Activated T-cell treated with anti-CD3 and anti-CD28 coated beads, Interleukin-2, amount 50 U/mL, for 24 hours (primary cell): ENCODE data around the gene EEFSEC.

Experiments
- DNase-seq: peaks from one replicate; pipeline ENCODE4 v3.0.0-alpha.2; 2020
- H3K27ac Mint-ChIP-seq: 2 replicates; pipeline ENCODE4 v1.8.0; 2020; ENCODE audit warnings: mild to moderate bottlenecking, mixed read lengths
- H3K27me3 Mint-ChIP-seq: 2 replicates; pipeline ENCODE4 v1.8.0; 2020; ENCODE audit warnings: mixed read lengths
- H3K36me3 Mint-ChIP-seq: 2 replicates; pipeline ENCODE4 v1.8.0; 2020; ENCODE audit warnings: low read depth, mixed read lengths
- H3K4me1 Mint-ChIP-seq: 2 replicates; pipeline ENCODE4 v1.8.0; 2020; ENCODE audit warnings: low read depth, mixed read lengths
- H3K4me3 Mint-ChIP-seq: 2 replicates; pipeline ENCODE4 v1.8.0; 2020; ENCODE audit warnings: mild to moderate bottlenecking, moderate library complexity, mixed read lengths
- H3K9me3 Mint-ChIP-seq: 2 replicates; pipeline ENCODE4 v1.8.0; 2020; ENCODE audit warnings: mixed read lengths

Gene EEFSEC

DNA sequence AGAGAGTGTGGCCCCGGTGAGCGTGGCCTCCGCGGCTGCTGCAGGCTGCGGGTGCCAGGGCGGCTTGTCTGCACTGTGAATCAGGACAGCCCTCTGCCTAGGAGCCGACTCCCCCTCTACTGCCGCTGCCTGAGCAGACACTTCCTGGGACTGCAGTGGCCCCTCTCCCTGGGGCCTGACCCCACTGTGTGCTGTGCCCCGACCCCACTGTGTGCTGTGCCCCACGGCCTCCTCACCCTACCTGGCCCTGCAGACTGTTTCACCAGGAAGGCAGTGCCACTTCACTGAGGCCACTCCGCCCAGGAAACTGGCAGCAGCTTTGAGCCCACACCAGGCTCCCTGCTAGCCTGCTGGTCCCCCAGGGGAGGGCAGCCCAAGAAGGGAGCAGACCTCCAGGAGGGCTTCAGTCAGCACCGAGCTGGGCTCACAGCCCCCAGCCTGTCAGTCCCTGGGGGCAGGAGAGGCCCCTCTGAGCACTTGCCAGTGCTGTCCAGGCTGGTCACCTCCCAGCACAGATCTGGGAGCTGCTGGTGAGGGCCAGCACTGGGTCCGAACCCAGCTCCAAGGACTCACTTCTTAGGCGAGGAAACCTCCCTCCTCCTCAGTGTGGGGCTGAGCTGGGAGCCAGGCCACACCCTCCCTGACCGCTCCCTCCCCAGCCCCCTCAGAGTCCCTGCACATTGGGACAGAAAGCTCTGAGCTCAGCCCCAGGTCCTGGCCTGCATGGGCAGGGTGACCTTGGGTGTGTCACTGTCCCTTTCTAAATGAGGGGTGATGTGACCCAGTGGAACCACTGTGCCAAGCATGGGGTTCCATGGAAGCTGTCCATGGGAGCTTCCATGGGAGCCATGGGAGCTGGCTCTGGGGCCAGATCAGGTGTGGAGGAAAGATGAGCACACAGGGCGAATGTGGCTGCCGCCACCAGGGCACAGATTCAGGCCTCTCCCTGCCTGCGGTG, 256.6 kb downstream of the EEFSEC start:
- no peaks in the 10 kb centered on the region for H3K4me1 Mint-ChIP-seq
- no peak for DNase-seq
- peak overlapping the region; percentile 50 for H3K27ac Mint-ChIP-seq
- no peaks in the 10 kb centered on the region for H3K36me3 Mint-ChIP-seq
- H3K4me3 Mint-ChIP-seq: no peak overlapping the region
- H3K9me3 Mint-ChIP-seq: no peaks in the 10 kb centered on the region
- H3K27me3 Mint-ChIP-seq: no peaks in the 10 kb centered on the region

DNA sequence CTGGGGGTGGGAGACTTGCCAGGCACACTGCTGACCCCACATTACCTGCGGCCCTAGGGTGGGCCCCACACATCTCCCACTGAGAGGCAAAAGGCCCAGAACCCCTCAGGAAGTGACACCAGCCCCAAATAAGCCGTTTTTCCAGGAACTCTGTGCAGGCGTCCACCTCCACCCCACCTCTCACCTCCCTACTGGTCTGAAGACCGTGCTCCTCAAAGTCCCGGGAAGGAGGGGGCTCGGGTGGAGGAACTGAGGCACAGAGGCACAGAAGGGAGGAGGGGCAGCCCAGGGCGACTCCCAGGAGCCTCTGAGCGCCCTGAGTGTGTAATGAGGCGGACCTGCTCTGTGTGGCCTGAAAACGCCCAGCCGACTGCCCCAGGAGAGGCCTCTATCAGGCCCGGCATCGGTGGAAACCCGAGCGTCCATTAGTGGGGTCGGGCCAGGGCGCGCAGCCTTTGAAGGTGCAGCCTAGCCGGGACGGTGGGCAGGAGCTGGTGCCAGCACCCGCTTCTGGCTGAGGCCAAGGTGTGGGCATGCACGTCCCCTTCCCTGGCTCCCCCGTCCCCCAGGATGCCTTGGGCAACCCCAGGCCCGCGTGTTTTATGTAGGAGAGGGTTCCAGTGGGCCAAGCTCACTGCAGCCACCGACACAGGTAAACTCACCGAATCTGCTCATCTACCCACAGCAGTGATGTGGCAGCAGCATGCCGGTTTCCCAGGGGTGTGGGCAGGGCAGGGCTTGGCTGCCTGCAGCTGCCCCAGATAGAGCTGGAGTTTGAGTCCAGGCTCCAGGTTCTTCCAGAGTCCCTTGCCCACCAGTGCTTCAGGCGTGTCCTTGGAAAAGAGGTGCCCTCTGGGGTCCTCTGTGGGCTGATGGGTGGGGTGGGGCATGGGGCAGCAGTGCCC, 257.6 kb downstream of the EEFSEC start:
- no peak for DNase-seq
- no peaks in the 10 kb centered on the region for H3K4me1 Mint-ChIP-seq
- H3K27ac Mint-ChIP-seq: no peak overlapping the region
- no peak overlapping the region for H3K4me3 Mint-ChIP-seq
- H3K9me3 Mint-ChIP-seq: no peaks in the 10 kb centered on the region
- no peaks in the 10 kb centered on the region for H3K36me3 Mint-ChIP-seq
- no peaks in the 10 kb centered on the region for H3K27me3 Mint-ChIP-seq

DNA sequence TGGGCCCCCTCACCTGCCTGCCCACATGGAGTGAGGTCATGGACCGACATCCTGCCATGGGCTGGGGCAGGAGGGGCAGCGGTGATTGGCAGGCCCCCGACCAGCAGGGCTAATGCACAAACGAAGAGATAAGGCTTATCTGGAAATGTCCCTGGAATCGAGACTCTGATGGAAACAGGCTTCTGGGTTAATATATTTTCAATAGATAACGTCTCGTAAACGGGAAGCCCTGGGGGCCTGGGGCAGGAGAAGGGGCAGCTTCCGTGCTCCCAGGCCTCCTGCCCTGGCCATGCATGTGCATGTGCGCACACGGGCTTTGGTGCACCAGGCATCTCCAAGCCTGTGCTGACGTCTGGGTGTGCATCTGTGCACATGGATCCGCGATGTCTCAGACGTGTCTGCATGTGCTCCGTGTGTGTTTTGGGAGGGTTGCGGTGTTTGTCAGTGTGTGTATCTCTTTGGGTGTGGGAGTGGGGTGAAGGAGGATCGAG, 258.3 kb downstream of the EEFSEC start:
- no peaks in the 10 kb centered on the region for H3K9me3 Mint-ChIP-seq
- no peak overlapping the region for H3K4me3 Mint-ChIP-seq
- no peaks in the 10 kb centered on the region for H3K36me3 Mint-ChIP-seq
- no peaks in the 10 kb centered on the region for H3K4me1 Mint-ChIP-seq
- no peak for DNase-seq
- H3K27me3 Mint-ChIP-seq: no peaks in the 10 kb centered on the region
- no peak overlapping the region for H3K27ac Mint-ChIP-seq

DNA sequence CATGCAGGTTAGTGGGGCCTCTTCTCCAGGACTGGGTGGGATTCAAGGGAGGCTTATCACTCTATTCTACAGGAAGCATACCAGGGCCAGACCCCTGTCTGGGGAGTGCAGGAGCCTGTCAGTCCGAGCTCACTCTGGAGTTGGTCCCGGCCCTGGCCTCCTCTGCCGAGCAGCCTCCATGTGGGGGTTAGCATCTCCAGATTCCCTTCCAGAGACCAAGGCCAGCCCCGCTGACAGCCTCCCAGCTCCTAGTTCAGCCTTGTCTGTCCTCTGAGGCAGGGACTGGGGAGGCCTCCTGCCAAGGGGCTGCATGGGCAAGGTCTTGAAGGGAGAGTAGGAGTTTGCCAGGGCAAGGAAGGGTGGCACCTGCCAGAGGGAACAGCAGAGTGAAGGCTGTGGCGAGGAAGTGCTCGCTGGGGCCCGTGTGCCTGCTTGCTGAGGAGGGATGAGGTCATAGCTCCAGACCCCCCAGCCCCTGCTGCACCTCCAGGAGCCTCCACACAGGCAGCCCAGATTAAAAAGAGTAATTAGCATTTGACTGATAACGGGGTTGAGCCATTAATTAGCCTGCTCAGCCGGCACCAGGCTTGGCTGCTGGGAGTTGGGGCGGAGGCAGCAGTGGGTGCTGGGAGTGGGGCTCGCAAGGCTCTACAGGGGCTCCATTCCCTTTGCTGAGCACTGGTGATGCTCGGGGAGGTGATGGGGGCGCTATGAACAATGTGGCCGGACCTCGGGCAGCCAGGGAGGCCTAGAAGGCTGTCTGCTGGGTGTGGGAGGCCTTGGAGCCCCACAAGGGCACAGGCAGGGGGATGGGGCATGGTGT, 259.1 kb downstream of the EEFSEC start:
- H3K27me3 Mint-ChIP-seq: no peaks in the 10 kb centered on the region
- no peaks in the 10 kb centered on the region for H3K9me3 Mint-ChIP-seq
- no peaks in the 10 kb centered on the region for H3K36me3 Mint-ChIP-seq
- H3K4me1 Mint-ChIP-seq: no peaks in the 10 kb centered on the region
- no peak overlapping the region for H3K4me3 Mint-ChIP-seq
- no peak overlapping the region for H3K27ac Mint-ChIP-seq
- no peak for DNase-seq

DNA sequence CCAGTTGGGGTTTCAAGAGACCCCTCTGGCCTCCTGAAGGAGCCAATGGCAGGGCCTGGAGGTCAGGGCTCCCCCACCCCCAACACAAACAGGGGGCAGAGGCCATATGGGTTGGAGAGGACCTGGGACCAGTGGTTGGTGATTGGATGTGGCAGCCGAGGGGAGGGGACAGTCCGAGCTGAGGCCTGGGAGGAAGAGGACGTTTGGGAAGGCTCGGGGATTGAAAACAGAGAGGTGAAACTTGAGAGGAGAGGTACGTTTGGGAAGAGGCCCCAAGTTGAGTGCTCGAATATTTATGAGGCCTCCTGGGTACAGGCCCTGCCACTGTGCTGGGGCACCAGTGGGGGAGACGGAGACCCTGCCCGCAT, 259.7 kb downstream of the EEFSEC start:
- H3K9me3 Mint-ChIP-seq: no peaks in the 10 kb centered on the region
- H3K4me1 Mint-ChIP-seq: no peaks in the 10 kb centered on the region
- H3K36me3 Mint-ChIP-seq: no peaks in the 10 kb centered on the region
- no peak for DNase-seq
- no peaks in the 10 kb centered on the region for H3K27me3 Mint-ChIP-seq
- no peak overlapping the region for H3K4me3 Mint-ChIP-seq
- H3K27ac Mint-ChIP-seq: no peak overlapping the region

DNA sequence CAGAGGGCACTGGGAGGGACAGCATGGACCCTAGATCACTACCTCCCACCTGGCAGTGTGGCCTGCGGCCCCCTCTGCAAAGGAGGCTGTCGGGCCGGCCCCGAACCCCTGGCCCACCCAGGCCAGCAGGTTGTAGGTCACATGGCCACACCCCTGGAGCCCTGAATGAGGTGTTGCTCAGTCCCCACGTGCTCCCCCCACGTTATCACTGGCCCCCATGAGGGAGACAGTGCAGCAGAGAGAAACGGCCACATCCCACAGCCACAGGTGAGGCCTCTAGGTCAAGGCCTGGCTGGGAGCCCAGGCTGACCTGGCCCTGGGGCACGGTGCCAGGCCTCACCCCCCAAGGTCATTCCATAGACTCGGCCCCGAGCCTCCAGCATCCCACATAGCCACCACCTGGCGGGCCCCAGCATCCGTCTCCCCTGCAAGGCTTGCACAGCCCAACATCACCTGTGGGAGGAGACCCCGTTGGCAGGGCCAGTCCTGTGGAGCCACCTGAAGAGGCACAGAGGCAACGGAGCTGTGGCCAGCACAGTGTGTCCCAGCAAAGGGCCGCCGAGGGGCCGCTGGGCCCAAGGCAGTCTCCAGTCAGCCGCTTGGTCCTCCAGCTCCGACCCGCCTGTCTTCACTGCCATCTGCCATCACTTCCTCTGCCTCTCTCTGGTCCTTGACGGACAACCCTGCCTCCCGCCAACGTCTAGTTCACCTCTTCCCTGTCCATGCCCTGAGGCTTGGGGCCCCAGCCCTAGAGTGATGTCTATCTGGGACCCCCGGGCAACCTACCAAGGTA, 260.3 kb downstream of the EEFSEC start:
- Mint-ChIP-seq H3K27me3 (no peaks in the 10 kb centered on the region), H3K9me3 (no peaks in the 10 kb centered on the region), H3K4me3 (no peak overlapping the region), H3K27ac (no peak overlapping the region), H3K4me1 (no peaks in the 10 kb centered on the region), H3K36me3 (no peaks in the 10 kb centered on the region)
- DNase-seq: no peak

DNA sequence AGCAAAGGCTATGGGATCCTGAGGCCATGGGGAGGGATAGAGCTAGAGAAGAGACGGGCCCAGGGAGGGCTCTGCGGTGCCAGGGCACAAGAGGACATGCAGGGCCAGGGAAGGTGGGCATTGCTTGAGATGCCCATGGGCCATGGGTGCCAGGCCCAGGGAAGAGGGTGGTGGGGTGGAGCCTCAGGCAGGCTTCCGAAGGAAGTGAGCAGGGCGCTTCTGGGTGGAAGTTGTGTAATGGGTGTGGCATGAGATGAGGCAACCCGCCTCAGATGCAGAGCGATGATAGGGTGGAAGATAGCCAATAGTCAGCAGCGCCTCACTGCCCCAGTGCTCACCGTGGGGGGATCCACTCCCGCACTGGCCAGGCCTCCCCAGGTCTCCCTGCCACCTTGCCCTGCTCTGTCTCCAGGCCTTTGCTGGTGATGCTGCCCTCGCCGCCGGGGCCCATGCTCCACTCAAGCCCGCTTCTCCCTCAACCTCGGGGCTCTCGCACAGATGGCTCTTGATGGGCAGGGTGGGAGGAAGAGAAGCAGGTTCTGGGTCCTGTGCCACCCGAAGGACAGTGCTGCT, 262.0 kb downstream of the EEFSEC start:
- H3K4me1 Mint-ChIP-seq: no peaks in the 10 kb centered on the region
- H3K4me3 Mint-ChIP-seq: no peak overlapping the region
- no peaks in the 10 kb centered on the region for H3K36me3 Mint-ChIP-seq
- no peaks in the 10 kb centered on the region for H3K27me3 Mint-ChIP-seq
- H3K27ac Mint-ChIP-seq: no peak overlapping the region
- DNase-seq: no peak
- no peaks in the 10 kb centered on the region for H3K9me3 Mint-ChIP-seq

DNA sequence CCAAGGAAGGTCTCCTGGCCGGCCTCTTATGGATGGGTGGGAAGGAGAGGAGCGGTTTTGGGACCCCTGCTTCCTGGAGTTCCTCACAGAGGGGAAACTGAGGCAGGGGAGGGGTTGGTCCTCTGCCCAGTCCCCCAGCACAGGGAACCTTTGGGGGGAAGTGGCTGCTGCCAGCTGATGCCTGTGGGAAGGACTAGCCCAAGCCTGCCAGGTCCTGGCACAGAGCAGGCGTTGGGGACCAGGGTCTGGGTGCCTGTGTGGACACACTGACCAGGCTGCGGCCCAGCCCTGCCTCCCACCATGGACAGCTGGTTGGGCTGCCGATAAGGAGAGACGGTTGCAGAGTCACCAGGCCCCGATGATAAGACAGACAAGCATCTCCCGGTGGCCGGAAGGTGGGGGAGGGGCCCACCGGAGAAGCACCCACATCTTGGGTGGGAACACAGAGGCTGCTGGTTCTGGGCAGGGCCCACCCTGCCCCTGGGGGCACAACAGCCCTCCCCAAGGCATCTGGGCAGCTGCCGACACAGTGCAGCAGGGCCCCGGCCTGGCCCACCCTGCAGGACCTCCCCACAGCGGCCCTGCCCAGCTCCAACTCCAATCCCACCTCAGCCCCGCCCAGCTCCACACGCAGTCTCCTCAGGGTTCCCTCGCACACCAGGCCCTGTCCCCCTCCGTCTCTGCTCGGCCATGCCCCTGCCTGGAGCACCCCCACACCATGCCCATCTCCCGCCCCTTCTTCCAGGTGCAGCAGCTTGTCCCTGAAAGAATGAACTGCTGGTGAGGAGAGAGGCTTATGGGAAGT, 262.7 kb downstream of the EEFSEC start:
- no peak overlapping the region for H3K4me3 Mint-ChIP-seq
- no peaks in the 10 kb centered on the region for H3K9me3 Mint-ChIP-seq
- no peaks in the 10 kb centered on the region for H3K4me1 Mint-ChIP-seq
- DNase-seq: no peak
- H3K36me3 Mint-ChIP-seq: no peaks in the 10 kb centered on the region
- H3K27ac Mint-ChIP-seq: no peak overlapping the region
- H3K27me3 Mint-ChIP-seq: no peaks in the 10 kb centered on the region

DNA sequence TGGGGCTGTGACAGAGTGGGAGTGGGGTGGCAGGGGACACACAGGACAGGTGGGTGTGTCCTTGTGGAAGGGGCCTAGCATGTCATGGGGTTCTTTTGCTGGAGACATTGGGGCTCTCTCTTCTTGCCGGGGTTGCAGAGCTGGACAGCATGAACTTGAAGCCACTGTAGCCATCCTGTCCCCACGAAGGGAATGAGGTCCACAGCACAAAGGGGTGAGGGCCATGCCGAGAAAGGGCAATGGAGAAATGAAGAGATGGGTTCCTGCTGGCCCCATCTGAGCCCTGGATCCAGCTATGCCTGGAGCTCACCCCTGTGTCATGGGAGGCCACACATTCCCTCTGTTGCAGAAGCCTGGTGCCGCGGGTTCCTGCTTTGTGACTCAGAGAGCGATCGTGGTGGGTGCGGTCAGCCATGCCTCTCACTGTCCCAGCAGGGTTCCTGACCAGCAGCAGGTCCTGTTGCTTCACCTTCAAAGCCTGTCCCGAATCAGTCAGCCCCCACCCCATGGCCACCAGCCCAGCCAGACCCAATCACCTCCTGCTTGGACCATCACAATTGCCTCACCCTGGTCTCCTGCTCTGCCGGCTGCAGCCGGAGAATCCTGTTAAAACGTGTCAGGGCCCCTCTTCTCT, 263.4 kb downstream of the EEFSEC start:
- Mint-ChIP-seq H3K4me1 (no peaks in the 10 kb centered on the region), H3K27me3 (no peaks in the 10 kb centered on the region), H3K9me3 (no peaks in the 10 kb centered on the region), H3K36me3 (no peaks in the 10 kb centered on the region), H3K27ac (no peak overlapping the region), H3K4me3 (no peak overlapping the region)
- no peak for DNase-seq

DNA sequence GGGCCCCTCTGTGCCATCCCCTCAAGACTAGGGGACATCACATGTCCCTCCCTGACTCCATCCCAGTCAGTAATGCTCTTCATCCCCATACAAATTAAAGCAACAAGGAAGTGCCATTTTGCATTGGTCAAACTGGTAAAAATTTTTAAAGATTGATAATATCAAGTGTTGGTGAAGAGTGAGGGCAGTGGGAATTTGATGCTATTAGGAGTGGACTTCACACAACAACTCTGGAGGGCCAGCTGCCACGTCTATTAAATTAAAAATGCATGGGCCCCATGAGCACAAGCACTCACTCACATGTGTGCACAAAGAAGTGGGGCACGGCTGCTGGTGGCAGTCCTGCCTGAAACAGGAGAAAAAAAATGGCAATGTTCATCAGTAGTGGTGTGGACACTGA, 265.6 kb downstream of the EEFSEC start:
- no peak for DNase-seq
- no peaks in the 10 kb centered on the region for H3K27me3 Mint-ChIP-seq
- H3K9me3 Mint-ChIP-seq: no peaks in the 10 kb centered on the region
- H3K4me3 Mint-ChIP-seq: no peak overlapping the region
- H3K36me3 Mint-ChIP-seq: no peaks in the 10 kb centered on the region
- no peaks in the 10 kb centered on the region for H3K4me1 Mint-ChIP-seq
- no peak overlapping the region for H3K27ac Mint-ChIP-seq

DNA sequence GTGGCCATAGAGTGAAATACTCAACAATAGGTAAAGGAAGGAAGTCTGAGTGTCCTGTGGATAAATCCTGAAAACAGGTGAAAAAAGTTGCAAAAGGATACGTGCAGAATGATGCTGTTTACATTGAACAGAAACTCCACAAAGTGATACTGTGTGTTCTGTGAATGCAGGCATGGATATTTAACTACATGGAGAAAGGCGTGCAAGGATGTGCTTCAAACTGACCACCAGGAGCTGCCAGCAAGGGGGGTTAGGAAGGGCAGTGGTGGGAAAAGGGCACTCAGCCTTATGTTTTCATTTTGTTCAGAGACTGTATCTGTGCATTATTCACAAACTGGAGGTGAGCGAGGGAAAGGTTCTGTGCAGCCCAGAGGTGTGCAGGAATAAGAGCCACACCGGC, 266.0 kb downstream of the EEFSEC start:
- Mint-ChIP-seq H3K4me3 (no peak overlapping the region), H3K36me3 (no peaks in the 10 kb centered on the region), H3K4me1 (no peaks in the 10 kb centered on the region), H3K9me3 (no peaks in the 10 kb centered on the region), H3K27ac (no peak overlapping the region), H3K27me3 (no peaks in the 10 kb centered on the region)
- no peak for DNase-seq

DNA sequence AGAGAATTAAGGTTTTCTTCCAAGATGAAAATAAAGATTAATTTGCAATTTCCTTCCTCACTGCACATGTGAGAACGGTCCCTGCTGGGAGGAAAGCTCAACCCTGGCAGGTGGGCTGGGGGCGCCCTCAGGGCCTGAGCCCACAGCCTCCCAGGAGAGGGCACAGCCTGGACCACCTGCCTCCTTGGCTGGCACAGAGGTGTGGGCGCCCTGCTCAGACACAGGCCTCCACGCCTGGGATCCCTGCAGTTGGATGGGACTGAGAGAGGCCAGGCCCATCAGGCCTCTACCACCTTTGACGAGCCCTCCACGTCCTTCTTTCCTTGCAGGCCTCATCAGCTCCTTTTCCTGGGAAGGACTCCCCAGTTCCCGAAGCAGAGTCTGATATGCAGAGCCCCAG, 267.0 kb downstream of the EEFSEC start:
- Mint-ChIP-seq H3K9me3 (no peaks in the 10 kb centered on the region), H3K27ac (no peak overlapping the region), H3K36me3 (no peaks in the 10 kb centered on the region), H3K4me1 (no peaks in the 10 kb centered on the region), H3K27me3 (no peaks in the 10 kb centered on the region), H3K4me3 (no peak overlapping the region)
- no peak for DNase-seq
